Measurements from ENCODE around the gene XCR1. TPM values are rescaled to one million over a fixed set of nuclear protein-coding genes. Genes with fewer than 3 reads are reported as not detected.

XCR1 gene
- total RNA-seq, 1 donor: not detected

GRCh38 chr3:45978006-45978761 lies 49.1 kb downstream of the XCR1 start:
- no peak overlapping the region for H3K4me3 ChIP-seq (ENCODE audit: low read depth, low read length)
- TF ChIP-seq CTCF (IDR thresholded peaks at IDR 0.05; ENCODE audit: insufficient read depth, low read depth, low read length): no peak
- peak; percentile 38 for DNase-seq (ENCODE audit: low read depth)

- DNase-seq (ENCODE audit: low read depth): no peak
- no peak for TF ChIP-seq CTCF (IDR thresholded peaks at IDR 0.05; ENCODE audit: insufficient read depth, low read depth, low read length)
Measured at GRCh38 chr3:45976191-45977091, 50.8 kb downstream of the XCR1 start.

GRCh38 chr3:45975686-45976085 lies 51.6 kb downstream of the XCR1 start:
- no peak for TF ChIP-seq CTCF (IDR thresholded peaks at IDR 0.05; ENCODE audit: insufficient read depth, low read depth, low read length)
- DNase-seq (ENCODE audit: low read depth): no peak
- H3K4me3 ChIP-seq (ENCODE audit: low read depth, low read length): no peak overlapping the region

More at GRCh38 chr3:45976191-45977091, 50.8 kb downstream of the XCR1 start:
- H3K4me3 ChIP-seq (ENCODE audit: low read depth, low read length): no peak overlapping the region

GRCh38 chr3:45974686-45975085 lies 52.6 kb downstream of the XCR1 start:
- no peak overlapping the region for H3K4me3 ChIP-seq (ENCODE audit: low read depth, low read length)
- no peak for DNase-seq (ENCODE audit: low read depth)
- TF ChIP-seq CTCF (IDR thresholded peaks at IDR 0.05; ENCODE audit: insufficient read depth, low read depth, low read length): no peak

GRCh38 chr3:45972534-45973402 lies 54.5 kb downstream of the XCR1 start:
- DNase-seq (ENCODE audit: low read depth): peak; percentile 98
- TF ChIP-seq CTCF (IDR thresholded peaks at IDR 0.05; ENCODE audit: insufficient read depth, low read depth, low read length): no peak
- H3K4me3 ChIP-seq (ENCODE audit: low read depth, low read length): no peak overlapping the region

- DNase-seq (ENCODE audit: low read depth): no peak
- TF ChIP-seq CTCF (IDR thresholded peaks at IDR 0.05; ENCODE audit: insufficient read depth, low read depth, low read length): no peak
- no peak overlapping the region for H3K4me3 ChIP-seq (ENCODE audit: low read depth, low read length)
Measured at GRCh38 chr3:45969953-45970352, 57.3 kb downstream of the XCR1 start.
